DMS79 treated with DMSO at 0.1 percent for 48 hours (cell line): ENCODE data around the gene SCGB3A2.

Experiments
- DNase-seq: peaks from one replicate; lab custom pipeline; 2025; lab: John Stamatoyannopoulos, UW

Gene SCGB3A2

GRCh38 chr5:147904110-147904509 lies 25.6 kb downstream of the SCGB3A2 start:
- DNase-seq, result no peak

DNA sequence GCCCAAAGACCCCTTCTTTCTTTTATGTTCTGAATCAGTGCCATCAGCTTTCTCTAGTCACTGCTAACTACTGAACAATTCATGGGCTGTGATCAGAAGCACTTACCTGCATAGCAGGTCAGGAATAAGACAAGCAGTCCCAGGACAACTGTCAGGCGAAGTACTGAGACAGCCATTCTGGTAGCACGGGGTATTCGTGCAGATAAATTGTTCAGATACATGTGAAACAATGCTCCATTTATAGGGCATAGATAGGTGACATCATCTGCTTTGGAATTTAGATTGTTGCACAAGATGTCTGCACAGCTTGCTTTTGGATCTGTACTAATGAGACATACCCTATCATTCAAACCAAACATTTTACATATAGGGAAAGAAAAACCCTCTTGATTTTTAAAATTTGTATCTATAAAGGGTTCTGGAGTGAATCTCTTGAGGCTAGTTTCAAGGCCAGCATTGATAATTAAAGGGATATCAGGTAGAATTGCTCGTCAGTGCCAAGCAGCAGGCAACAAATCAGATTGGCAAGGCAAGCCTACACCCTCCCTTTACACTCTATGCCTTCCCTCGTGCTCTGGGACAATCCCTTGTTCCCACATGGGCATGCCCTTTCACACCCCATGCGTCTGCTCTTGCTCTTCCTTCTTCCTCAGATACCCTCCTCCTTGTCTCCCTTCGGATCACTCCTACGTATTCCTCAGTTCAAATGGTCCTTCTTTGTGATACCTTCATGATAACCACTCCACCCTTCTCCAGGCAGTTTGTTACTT lies 28.0 kb downstream of the SCGB3A2 start, which contains the start of gene C5orf46:
Gene C5orf46, minus strand, starts transcription at position 213 of the 770 bp plus-strand sequence. Its CDS starts 37 bp downstream, at position 176.
- no peak for DNase-seq

- DNase-seq, result no peak
Measured at GRCh38 chr5:147911427-147911826, 32.9 kb downstream of the SCGB3A2 start.

- no peak for DNase-seq
Measured at GRCh38 chr5:147912011-147912410, 33.5 kb downstream of the SCGB3A2 start.

DNA sequence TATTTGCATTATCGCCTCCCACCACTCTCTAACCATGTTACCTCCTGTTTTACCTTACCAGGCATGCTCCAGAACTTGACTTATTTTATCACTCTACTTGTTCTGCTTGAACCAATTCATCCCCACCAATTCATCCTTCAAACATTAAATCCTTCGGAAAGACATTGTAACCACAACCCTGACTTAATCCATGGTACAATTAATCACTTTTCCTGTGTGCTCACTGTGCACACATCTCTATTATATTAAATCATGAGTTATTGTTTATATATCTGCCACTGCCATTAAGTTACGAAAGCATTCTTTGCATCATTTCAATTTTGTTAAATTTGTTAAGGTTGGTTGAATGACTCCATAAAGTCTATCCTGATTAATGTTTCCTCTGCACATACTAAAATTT lies 35.3 kb downstream of the SCGB3A2 start:
- no peak for DNase-seq

GRCh38 chr5:147918101-147918685 lies 39.7 kb downstream of the SCGB3A2 start:
- no peak for DNase-seq

DNA sequence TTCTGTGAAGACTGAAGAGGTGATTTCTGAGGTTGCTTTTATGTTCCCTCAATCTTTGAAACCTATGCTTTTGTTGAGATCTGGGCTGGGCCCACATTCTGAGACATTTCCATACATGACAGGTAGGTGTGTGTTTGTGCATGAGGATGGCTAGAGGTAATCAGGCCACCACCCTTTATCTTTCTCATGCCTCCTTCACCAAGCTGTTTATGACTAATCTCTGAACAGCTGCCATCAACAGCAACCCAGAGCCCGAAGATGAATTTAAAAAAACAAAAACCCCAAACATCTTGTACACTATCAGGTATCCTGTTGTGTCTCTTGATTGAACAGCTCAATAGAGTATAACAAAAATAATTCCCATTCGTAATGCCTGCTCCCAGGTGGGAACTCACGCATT lies 40.4 kb downstream of the SCGB3A2 start:
- DNase-seq, result no peak

- no peak for DNase-seq
Measured at GRCh38 chr5:147920420-147921030, 42.0 kb downstream of the SCGB3A2 start.

DNA sequence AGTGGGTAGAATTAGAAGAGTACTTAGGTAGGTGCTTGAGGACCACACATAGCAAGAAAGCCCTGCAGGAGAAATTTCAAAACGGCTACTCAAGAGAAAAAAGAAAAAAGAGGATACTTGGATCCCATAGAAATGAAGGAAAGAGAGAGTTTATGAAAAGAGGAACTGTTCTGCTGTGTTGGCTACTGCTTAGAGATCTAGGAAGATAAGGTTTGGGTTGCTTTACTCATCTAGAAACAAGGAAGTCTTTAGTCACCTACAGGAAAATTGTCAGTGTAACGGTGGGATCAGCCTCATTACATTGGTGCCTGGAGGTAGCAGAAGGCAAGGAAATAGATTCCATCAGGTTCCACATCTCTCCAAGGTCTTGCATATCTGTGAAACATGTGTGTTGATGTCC lies 42.6 kb downstream of the SCGB3A2 start:
- DNase-seq, result no peak

GRCh38 chr5:147925020-147925419 lies 46.5 kb downstream of the SCGB3A2 start:
- no peak for DNase-seq

DNA sequence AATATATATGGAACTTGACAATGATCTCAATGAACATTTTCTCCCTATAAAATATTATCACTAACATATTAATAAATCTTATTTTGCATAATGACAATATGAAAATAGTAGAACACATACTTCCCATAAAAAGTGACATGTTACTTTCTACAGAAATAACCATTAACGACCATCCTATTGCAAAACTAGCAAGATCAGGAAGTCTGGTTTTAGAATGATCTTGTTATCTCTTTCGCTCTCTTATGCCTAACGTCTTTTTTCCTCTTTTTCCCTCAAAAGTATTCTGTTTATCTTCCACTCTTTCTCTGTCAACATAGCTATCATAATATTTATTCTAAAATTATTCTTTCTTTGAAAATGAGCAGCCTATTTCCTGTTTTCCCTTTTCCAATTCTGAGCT lies 49.4 kb downstream of the SCGB3A2 start:
- DNase-seq, result no peak

DNA sequence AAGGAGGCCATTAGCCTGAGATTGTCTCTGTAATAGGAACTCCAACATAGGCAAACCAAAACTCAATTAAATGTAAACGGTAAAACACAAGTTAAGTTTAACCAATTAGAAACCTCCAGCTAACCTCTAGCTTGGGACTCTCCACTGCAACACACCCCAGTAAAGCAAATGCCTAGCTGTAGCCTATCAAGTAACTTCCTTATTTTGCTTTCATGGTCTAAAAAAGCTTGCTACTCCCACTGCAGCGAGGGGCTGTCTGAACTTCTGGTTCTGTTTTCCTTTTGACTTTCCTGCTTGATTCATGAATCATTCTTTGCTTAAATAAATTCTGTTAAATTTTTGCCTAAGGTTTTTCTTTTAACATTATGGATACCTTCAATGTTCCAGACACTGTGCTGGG lies 52.3 kb downstream of the SCGB3A2 start:
- no peak for DNase-seq
